Measurements from ENCODE around the gene CORO2A. TPM values are rescaled to one million over a fixed set of nuclear protein-coding genes. Genes with fewer than 3 reads are reported as not detected.

CORO2A gene
- total and polyA plus RNA-seq, 2 of the 13 experiments (the other 11 are each of a cell fraction or from before 2014, with no cell fraction given), result 14.4 to 15.3 TPM

DNA sequence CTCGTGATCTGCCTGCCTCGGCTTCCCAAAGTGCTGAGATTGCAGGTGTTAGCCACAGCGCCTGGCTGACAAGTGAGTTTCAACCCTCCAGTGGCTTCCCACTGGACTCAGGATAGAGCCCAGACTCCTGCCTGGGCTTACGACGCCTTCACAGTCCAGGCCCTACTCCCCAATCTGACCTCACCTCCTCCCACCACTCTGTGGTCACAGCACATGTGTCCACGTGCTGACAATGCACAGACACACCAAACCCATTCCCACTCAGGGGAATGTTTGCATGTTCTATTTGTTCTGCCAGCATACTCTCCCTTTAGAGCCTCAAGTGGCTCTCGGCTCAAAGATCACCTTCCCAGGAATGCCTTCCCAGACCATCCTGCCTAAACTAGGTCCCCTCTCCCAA, 42.3 kb downstream of the CORO2A start (continued):
- TF ChIP-seq PAXIP1 (CRISPR knock-in tag; conservative IDR thresholded peaks at IDR 0.05) (peak; percentile 57; the same call in 1 of the 2 replicates), HOXA3 (CRISPR knock-in tag; IDR thresholded peaks at IDR 0.05) (peak; percentile 68), CREM (IDR thresholded peaks at IDR 0.05) (peak; percentile 27; the same call in 1 of the 2 replicates), CREM (CRISPR knock-in tag; IDR thresholded peaks at IDR 0.05) (no peak), ETV6 (CRISPR knock-in tag; conservative IDR thresholded peaks at IDR 0.05) (no peak), ELF3 (CRISPR knock-in tag; IDR thresholded peaks at IDR 0.05) (no peak), JUNB (CRISPR knock-in tag; IDR thresholded peaks at IDR 0.05; ENCODE audit: borderline replicate concordance) (peak; percentile 62; the same call in 1 of the 2 replicates), HINFP (CRISPR knock-in tag; IDR thresholded peaks at IDR 0.05; ENCODE audit: low read depth) (no peak), KDM3A (CRISPR knock-in tag; IDR thresholded peaks at IDR 0.05; ENCODE audit: low read depth) (no peak), PAWR (CRISPR knock-in tag; IDR thresholded peaks at IDR 0.05; ENCODE audit: borderline replicate concordance) (no peak), FOXC1 (CRISPR knock-in tag; IDR thresholded peaks at IDR 0.05; ENCODE audit: borderline replicate concordance) (no peak), SMARCE1 (IDR thresholded peaks at IDR 0.05; ENCODE audit: borderline replicate concordance) (no peak), ZNF646 (CRISPR knock-in tag; IDR thresholded peaks at IDR 0.05) (no peak), SP5 (CRISPR knock-in tag; IDR thresholded peaks at IDR 0.05; ENCODE audit: borderline replicate concordance, low read depth) (no peak), ZNF207 (IDR thresholded peaks at IDR 0.05; ENCODE audit: borderline replicate concordance) (no peak)
- TF ChIP-seq, protein P1, sequence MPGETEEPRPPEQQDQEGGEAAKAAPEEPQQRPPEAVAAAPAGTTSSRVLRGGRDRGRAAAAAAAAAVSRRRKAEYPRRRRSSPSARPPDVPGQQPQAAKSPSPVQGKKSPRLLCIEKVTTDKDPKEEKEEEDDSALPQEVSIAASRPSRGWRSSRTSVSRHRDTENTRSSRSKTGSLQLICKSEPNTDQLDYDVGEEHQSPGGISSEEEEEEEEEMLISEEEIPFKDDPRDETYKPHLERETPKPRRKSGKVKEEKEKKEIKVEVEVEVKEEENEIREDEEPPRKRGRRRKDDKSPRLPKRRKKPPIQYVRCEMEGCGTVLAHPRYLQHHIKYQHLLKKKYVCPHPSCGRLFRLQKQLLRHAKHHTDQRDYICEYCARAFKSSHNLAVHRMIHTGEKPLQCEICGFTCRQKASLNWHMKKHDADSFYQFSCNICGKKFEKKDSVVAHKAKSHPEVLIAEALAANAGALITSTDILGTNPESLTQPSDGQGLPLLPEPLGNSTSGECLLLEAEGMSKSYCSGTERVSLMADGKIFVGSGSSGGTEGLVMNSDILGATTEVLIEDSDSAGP (CRISPR knock-in tag; IDR thresholded peaks at IDR 0.05; ENCODE audit: borderline replicate concordance), result no peak
- TF ChIP-seq, protein P2, sequence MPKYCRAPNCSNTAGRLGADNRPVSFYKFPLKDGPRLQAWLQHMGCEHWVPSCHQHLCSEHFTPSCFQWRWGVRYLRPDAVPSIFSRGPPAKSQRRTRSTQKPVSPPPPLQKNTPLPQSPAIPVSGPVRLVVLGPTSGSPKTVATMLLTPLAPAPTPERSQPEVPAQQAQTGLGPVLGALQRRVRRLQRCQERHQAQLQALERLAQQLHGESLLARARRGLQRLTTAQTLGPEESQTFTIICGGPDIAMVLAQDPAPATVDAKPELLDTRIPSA (CRISPR knock-in tag; IDR thresholded peaks at IDR 0.05; ENCODE audit: borderline replicate concordance), result no peak

Measured in HepG2 (cell line).